HepG2 (cell line): ENCODE results near the gene FCHO2. TPM values are rescaled to one million over a fixed set of nuclear protein-coding genes. Genes with fewer than 3 reads are reported as not detected.

ENCODE experiments used
- HBP1 ChIP-seq: IDR thresholded peaks from 2 replicates; pipeline ENCODE4 v1.6.1; 2016; ENCODE audit warnings: low read depth, control low read depth
- HNRNPH1 ChIP-seq: fragments of 200-400 bp; formaldehyde crosslinking; optimal IDR thresholded peaks from 2 replicates; pipeline ENCODE3; 2017; ENCODE audit warnings: mild to moderate bottlenecking, low read depth, low read length
- KDM2A ChIP-seq: sonication (generic); formaldehyde crosslinking; IDR thresholded peaks from 2 replicates; pipeline ENCODE4 v1.4.0; 2020; ENCODE audit warnings: low read depth, missing genetic modification reagents, borderline replicate concordance
- MTF2 ChIP-seq: sonication (generic); formaldehyde crosslinking; IDR thresholded peaks from 2 replicates; pipeline ENCODE4 v1.5.0; 2020; ENCODE audit warnings: missing genetic modification reagents, borderline replicate concordance
- NFRKB ChIP-seq: fragments of 450-650 bp; IDR thresholded peaks from 2 replicates; pipeline ENCODE4 v1.6.1; 2017
- PAF1 ChIP-seq: IDR thresholded peaks from 2 replicates; pipeline ENCODE4 v1.6.1; 2016; ENCODE audit warnings: missing genetic modification reagents, missing compliant biosample characterization
- THYN1 ChIP-seq: sonication (generic); formaldehyde crosslinking; IDR thresholded peaks from 2 replicates; pipeline ENCODE4 v1.8.1; 2023; ENCODE audit warnings: low read depth, mild to moderate bottlenecking, moderate library complexity, missing genetic modification reagents, borderline replicate concordance
- ZBTB42 ChIP-seq: sonication (generic); formaldehyde crosslinking; IDR thresholded peaks from 2 replicates; pipeline ENCODE4 v1.5.0; 2020; ENCODE audit warnings: mild to moderate bottlenecking, missing genetic modification reagents
- ZFP91 ChIP-seq: sonication (generic); formaldehyde crosslinking; IDR thresholded peaks from 2 replicates; pipeline ENCODE4 v1.9.0; 2022; ENCODE audit warnings: missing genetic modification reagents, mild to moderate bottlenecking, borderline replicate concordance
- ZKSCAN5 ChIP-seq: sonication (generic); formaldehyde crosslinking; IDR thresholded peaks from 2 replicates; pipeline ENCODE4 v1.5.1; 2020; ENCODE audit warnings: mild to moderate bottlenecking, missing genetic modification reagents
- ZNF232 ChIP-seq: sonication (generic); formaldehyde crosslinking; IDR thresholded peaks from 2 replicates; pipeline ENCODE4 v1.4.0; 2020; ENCODE audit warnings: missing genetic modification reagents, borderline replicate concordance
- ZNF407 ChIP-seq: sonication (generic); formaldehyde crosslinking; IDR thresholded peaks from one replicate; pipeline ENCODE4 v1.5.1; 2020; ENCODE audit warnings: mild to moderate bottlenecking, missing genetic modification reagents; ENCODE audit errors: not compliant biosample characterization
- ZNF543 ChIP-seq: sonication (generic); formaldehyde crosslinking; IDR thresholded peaks from 2 replicates; pipeline ENCODE4 v1.4.0; 2020; ENCODE audit warnings: mild to moderate bottlenecking, missing genetic modification reagents
- ZNF704 ChIP-seq: sonication (generic); formaldehyde crosslinking; IDR thresholded peaks from 2 replicates; pipeline ENCODE4 v1.8.1; 2023; ENCODE audit warnings: mild to moderate bottlenecking, inconsistent platforms, moderate library complexity, missing genetic modification reagents, borderline replicate concordance
- ZNF780A ChIP-seq: sonication (generic); formaldehyde crosslinking; IDR thresholded peaks from 2 replicates; pipeline ENCODE4 v1.8.0; 2022; ENCODE audit warnings: mild to moderate bottlenecking, missing genetic modification reagents, moderate library complexity
- ZSCAN31 ChIP-seq: sonication (generic); formaldehyde crosslinking; IDR thresholded peaks from 2 replicates; pipeline ENCODE4 v1.5.0; 2020; ENCODE audit warnings: low read depth, mild to moderate bottlenecking, missing genetic modification reagents
- polyA plus RNA-seq, 8 experiments: library from polyadenylated mRNA; depleted of rRNA in 3 of 8; stranded (reverse) in 7 of 8; unstranded in 1 of 8; fragments of >200 nt; fragmentation: Illumina TruSeq in 4 of 8; extraction: Trizol in 4 of 8; gene quantifications; 2 replicates each; pipeline versions ENCODE4 v1.2.1 to v1.2.3, GENCODE V29; 2011 to 2016; ENCODE audit warnings: low read depth in 4 of 8, missing spikeins in 1 of 8, mixed read lengths in 1 of 8; ENCODE audit not compliant: insufficient read depth in 1 of 8
- total RNA-seq, 5 experiments: library from RNA; depleted of rRNA; stranded (reverse); fragments of >200 nt; fragmentation: Illumina TruSeq; extraction: Trizol; gene quantifications; 2 replicates each; pipeline ENCODE4 v1.2.3, GENCODE V29; 2016; ENCODE audit warnings: low read depth in 1 of 5

FCHO2 gene
- total and polyA plus RNA-seq, 2 of the 13 experiments (the other 11 are each of a cell fraction or from before 2014, with no cell fraction given), result 11.6 to 17.3 TPM

GRCh38 chr5:72955768-72956323 is at the start of gene FCHO2 (continued):
- no peak for TF ChIP-seq ZKSCAN5 (CRISPR knock-in tag)
- no peak for TF ChIP-seq ZNF543 (CRISPR knock-in tag)
- TF ChIP-seq ZNF407 (CRISPR knock-in tag), result no peak
- TF ChIP-seq HNRNPH1, result no peak
- TF ChIP-seq ZBTB42 (CRISPR knock-in tag), result no peak
- peak; percentile 55; the same call in 1 of the 2 replicates for TF ChIP-seq ZNF780A (CRISPR knock-in tag)
- no peak for TF ChIP-seq NFRKB
- TF ChIP-seq ZNF232 (CRISPR knock-in tag), result peak; percentile 13; the same call in 1 of the 2 replicates
- peak; percentile 91 for TF ChIP-seq KDM2A (CRISPR knock-in tag)
- TF ChIP-seq ZNF704, result peak; percentile 25; the same call in 1 of the 2 replicates
- TF ChIP-seq ZSCAN31 (CRISPR knock-in tag), result no peak; the same call in 1 of the 2 replicates
- TF ChIP-seq HBP1 (CRISPR knock-in tag), result no peak
- no peak for TF ChIP-seq PAF1 (CRISPR knock-in tag)
- TF ChIP-seq MTF2 (CRISPR knock-in tag), result peak; percentile 96
- TF ChIP-seq ZFP91 (CRISPR knock-in tag), result peak; percentile 90
- TF ChIP-seq THYN1 (CRISPR knock-in tag), result no peak
